C1 segment of cervical spinal cord (tissue), 14 donors: Measurements from ENCODE around the gene CDYL.

Source experiments
- DNase-seq, 14 donors: peaks; one replicate each; lab custom pipeline; 2025; lab: John Stamatoyannopoulos, UW

The CDYL gene

DNA sequence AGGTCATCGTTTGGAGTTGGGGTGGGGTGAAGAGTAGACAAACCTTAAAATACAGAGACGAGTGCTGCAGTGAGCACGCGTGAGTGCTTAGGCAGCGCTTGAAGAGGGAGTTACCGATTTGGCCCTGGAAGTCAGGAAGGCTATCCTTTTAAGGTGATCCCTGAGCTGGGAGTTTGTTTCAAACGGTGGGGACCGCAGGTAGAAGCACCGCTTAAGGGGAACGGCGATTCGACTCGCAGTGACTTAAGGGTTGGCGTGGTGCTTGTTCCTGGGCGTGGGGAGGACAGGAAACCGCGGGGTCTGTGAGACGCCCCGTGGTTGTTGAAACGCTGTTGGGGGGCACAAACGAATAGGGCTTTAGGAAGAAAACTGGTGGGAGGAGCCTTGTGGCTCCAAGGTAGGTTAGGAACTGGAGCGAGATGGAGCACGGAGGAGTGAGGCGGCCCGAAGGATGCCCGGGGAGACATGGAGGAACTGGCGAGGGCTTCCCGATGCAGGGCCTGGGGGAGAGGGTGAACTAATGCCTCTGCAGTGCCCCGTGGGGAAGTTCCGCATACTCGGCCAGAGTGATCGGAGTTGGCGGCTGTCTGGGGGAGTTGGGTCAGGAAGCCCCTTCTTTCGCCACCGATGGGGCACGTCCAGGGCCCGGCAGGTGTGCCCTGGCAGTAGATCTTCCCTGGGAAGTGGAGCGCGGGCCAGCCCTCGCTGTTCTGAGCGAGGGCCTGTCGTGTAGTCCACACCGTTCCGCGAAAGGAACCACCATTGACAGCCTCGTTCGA, 1.3 kb upstream of the CDYL start:
- DNase-seq: peak in 4 of 14 donors; percentile 32 to 58 (median 47)

GRCh38 chr6:4775494-4776130, 592 bp upstream of the CDYL start:
- DNase-seq: peak in 9 of 14 donors; percentile 41 to 81 (median 62)

DNA sequence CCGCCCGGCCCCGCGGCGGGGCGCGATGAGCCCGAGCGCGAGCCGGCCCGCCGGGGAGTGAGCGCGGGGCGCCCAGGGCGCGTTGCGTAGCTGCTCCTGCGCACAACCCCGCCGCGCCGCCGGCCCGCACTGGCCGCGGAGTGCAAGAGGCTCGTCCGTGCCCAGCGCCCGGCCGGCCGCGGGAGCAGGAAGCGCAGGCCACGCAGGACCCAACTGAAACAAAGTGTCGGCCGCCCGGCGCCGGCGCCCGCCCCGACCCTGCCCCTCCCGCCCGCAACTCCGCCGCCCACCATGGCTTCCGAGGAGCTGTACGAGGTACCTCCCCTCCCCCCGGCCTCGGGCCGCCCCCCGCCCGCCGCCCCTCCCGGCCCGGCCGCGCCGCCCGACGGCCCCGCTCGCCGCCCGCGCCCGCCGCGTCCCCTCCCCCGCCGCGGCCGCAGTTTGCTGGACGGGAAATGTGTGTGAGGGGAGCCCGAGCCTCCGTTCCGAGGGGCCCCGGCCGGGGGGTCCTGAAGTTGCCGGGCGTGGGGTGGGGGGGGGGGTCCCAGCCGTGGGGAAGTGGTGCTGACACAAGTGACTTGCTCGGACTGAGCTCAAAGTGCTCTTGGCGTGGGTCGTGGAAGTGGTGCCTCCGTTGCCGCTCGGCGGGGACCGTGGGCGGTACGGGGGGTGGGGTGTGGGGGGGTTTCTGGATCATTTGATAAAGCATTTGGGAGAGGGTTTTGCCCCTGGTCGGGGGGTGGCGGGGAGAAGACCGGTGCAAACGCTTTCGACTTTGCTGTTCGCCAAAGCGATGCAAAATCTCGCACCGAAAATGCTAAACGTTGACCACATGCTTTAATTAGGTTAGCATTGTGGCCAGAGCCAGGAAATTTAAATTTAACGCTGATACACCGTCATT, 539 bp downstream of the CDYL start:
- peak in 6 of 14 donors; percentile 29 to 61 (median 52) for DNase-seq

DNA sequence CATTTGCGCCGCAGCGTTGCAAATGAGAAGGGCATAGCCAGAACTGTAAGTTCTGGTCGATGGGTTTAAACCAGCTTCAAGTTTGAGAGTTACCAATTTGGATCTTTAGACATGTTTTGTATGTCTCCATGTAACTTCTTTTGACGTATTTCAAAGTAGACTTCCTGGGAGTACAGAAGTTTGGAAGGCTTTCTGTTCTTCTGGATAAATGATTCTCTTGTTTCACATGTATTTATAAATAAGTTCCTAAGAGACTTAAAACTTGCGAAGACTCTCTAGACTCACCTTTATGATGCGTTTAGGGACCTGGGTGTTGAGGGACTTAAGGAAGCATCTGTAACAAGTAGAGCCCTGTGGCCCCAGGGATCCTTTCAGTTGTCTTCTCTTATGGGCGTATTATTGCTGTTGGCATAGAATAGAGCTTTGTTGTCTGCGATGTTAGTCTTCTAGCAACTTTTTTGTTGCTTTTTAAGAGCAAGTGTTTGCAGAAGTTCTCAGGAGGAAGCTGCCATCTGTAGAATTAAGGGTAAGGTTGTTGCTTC, 1.3 kb downstream of the CDYL start:
- DNase-seq: no peak

- no peak for DNase-seq
Observed at GRCh38 chr6:4778086-4778485, 1.9 kb downstream of the CDYL start.

GRCh38 chr6:4780360-4780812, 4.2 kb downstream of the CDYL start:
- DNase-seq: no peak

GRCh38 chr6:4781426-4781825, 5.2 kb downstream of the CDYL start:
- DNase-seq: no peak

DNA sequence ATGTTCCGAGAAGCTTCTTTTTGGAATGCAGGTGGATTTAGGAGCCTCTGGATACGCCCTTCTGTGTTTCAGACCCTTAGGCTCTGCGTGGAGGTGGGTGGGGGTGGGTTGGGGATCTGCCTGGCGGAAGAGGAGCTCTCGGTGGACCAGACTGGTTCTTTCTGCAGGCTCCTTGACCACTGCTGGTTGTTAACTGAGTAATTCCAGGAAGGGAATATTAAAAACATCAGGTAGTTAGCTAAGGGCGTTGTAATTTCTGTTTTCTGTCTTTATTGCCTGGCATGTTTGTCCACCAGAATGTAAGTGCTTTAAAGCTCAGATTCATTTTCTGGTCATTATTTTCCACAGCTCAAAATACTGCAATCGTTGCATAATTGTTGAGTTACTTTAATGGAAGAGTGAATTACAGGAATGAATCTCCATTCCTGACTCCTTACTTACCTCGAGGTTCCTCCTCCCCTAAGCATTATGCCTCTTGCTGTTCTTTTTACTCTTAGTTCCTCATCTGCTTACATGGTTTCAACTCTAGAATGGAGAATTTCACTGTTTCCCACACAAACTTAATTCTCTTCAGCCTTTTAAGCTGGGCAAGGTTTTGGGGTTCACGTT, 5.9 kb downstream of the CDYL start:
- no peak for DNase-seq

DNA sequence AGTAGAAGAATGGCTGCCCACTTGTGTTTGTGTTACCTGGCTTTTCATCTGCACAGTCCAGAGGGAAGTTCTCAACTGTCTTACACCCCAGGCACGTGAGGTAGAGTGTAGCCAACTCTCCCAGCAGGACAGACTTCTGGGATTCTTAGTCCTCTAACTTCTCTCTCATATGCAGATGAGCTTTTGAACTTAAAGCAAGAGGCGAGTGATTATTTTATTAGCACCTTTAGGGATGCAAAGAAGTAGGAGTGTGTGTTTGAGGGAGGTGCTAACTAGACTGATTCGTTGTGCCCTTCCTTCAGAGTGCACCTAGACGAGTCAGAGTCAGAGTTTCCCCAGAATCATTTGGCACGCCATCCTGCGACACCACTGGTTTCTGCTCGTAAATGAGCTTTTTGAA, 10.8 kb downstream of the CDYL start:
- no peak for DNase-seq

DNA sequence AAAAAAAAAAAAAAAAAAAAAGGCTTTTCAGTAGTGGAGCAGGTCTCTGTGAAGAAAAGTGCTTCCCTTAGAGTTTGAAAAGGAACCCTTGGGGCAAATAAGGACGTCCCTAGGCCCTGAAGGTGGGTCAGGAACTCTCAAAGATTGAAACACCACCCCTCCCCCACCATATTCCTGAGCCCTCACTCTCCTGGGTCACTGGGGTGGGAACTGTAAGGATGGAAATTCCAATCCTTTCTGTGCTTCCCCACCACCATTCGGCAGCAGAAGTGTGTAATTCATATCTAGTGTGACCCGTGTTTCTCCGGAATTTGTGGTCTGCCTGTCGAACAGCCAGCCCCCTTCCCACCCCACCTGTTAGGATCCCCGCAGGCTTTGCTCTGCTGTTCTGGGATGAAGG, 12.3 kb downstream of the CDYL start:
- no peak for DNase-seq

DNA sequence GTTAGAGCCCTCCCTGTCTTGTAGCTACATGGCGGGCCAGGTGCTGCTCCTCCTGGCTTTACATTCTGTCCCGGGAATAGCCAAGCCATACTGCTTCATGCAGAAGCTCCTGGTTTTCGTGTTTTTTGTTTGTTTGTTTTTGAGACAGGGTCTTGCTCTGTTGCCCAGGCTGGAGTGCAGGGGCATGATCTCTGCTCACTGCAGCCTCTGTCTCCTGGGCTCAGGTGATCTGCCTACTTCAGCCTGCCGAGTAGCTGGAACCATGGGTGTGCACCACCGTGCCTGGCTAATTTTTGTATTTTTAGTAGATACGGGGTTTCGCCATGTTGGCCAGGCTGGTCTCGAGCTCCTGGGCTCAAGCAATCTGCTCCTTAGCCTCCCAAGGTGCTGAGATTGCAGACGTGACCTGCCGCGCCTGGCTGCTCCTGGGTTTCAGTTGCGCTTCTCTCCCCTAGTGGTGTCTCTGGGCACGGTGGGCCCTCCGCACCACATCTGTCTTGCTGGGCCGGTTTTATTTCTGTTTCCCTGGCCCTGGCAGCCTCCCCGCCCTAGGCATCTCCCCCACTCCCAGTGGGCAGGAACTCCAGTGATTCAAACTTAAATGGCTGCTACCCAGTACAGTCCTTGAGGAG, 12.9 kb downstream of the CDYL start:
- no peak for DNase-seq

- no peak for DNase-seq
Observed at GRCh38 chr6:4790158-4790899, 14.1 kb downstream of the CDYL start.

DNA sequence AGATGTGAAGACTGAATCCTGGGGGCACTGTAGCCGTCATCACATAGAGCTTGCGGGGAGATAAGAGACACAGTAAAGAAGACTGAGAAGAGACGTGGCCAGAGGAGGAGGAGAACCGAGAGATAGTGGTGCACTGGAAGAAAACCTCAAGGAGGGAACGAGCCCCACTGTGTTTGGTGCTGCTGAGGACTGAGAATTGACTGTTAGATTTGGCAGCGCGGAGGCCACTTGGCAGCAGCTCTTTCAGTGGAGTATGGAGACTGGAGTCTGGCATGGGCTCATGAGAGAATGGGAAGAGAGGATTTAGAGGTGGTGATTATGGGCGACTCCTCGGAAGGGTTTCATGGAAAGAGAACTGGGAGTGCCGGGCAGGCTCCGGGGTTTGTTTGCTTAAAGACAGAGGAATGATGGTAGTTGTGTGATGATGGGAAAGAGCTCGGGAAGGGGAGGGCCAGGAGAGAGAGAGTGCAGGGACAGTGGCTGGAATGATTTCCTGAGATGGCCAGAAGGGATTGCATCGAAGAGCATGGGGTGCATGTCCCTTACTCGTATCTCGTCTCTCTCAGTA, 18.0 kb downstream of the CDYL start:
- DNase-seq: peak in 4 of 14 donors; percentile 17 to 31 (median 18)

DNA sequence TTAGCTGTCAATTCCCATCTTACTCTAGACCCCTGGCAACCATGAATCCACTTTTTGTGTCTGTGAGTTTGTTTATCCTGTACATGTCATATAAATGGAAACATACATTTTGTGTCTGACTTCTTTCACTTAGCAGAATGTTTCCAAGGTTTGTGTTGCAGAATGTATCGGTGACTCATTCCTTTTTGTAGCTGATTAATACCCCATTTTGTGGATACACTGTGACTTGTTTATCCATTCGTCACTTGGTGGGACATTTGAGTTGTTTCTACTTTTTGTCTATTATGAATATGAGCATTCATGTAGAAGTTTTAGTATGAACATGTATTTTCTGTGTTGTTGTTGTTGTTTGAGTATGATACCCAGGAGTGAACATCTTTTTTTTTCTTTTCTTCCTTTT, 21.4 kb downstream of the CDYL start:
- no peak for DNase-seq

DNA sequence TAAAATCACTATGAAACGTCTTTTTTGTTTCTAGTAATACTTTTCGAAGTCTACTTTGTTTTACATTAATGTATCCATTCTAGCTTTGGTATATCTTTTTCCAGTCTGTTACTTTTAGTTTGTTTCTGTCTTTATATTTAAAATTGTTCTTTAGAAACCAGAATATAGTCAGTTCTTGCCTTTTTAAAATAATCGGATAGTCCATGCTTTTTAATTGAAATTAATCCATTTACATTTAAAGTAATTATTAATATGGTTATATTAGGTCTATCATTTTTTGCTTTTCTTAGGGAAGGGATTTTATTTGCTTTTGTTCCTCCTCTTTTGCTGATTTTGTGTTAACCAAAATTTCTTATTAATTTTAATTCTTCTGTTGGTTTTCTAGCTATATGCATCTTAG, 23.7 kb downstream of the CDYL start:
- DNase-seq: no peak

- DNase-seq: no peak
Observed at GRCh38 chr6:4800662-4801061, 24.5 kb downstream of the CDYL start.

GRCh38 chr6:4801491-4802110, 25.4 kb downstream of the CDYL start:
- no peak for DNase-seq

DNA sequence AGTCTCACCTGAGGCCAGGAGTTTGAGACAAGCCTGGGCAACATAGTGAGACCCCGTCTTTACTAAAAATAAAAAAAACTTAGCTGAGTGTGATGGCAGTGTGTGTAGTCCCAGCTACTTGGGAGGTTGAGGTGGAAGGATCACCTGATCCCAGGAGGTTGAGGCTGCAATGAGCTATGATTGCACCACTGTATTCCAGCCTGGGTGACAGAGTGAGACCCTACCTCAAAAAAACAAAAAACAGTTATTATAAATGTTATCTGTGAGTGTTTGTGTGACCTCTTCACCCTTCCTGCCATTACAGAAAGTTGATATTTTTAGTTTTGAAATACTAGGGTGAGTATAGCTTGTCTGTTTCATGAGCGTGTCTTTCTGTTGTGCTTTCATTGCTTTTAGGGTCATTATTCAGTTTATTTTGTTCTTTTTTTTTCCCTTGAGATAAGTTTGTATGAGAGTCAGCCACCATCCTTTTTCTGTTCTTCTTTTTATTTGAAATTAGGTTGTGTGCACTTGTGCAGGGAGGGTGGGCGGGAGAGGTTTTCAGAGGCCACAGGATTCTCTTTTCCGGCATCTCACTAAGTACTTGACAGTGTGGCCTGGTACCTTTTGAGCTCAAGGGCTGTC, 26.2 kb downstream of the CDYL start:
- DNase-seq: no peak

GRCh38 chr6:4803343-4803744, 27.1 kb downstream of the CDYL start:
- no peak for DNase-seq
